Measurements from ENCODE around the gene KIRREL3. TPM values are rescaled to one million over a fixed set of nuclear protein-coding genes. Genes with fewer than 3 reads are reported as not detected.
"Not testable (repeated sequence)": the region's sequence is repeated elsewhere in the genome, so short reads cannot be mapped to it uniquely, and the experiment has no call there.

KIRREL3 gene
- total RNA-seq, 1 experiment from 2014 or later = not detected

DNA sequence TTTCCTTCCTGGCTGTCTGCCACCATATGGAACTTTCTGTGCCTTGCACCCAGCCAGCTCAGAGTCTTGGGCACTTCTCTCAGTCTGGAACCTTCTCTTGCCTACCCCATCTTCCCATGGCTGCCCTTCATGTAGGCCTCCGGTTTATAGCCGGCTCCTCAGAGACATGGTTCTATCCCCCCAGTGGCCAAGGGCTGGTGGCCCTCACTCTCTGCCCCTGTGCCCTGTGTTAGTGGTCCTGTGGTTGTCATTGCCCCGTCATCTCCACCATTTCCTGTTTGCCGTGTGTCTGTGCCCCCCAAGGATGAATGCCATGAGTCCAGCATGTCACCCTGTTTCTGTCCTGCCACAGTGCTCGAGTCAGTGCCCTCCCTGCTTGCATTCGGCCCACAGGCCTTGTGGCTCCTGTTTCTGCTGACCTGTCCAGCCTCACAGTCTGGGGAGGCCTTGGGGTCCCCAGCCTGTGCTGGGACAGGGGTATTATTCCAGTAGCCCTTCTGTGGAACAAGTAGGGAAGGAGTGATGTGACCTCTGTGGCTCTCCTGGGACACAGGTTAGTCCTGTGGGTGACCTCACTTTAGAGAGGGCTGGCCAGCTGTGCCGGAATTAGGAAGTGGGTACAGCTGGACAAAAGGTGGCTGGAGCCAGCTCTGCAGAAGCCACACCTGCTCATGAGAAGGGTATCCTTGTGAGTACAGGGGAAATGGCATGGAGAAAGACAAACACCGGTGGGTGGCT, 614.4 kb downstream of the KIRREL3 start:
- no peak for DNase-seq (ENCODE audit: low spot score)

DNA sequence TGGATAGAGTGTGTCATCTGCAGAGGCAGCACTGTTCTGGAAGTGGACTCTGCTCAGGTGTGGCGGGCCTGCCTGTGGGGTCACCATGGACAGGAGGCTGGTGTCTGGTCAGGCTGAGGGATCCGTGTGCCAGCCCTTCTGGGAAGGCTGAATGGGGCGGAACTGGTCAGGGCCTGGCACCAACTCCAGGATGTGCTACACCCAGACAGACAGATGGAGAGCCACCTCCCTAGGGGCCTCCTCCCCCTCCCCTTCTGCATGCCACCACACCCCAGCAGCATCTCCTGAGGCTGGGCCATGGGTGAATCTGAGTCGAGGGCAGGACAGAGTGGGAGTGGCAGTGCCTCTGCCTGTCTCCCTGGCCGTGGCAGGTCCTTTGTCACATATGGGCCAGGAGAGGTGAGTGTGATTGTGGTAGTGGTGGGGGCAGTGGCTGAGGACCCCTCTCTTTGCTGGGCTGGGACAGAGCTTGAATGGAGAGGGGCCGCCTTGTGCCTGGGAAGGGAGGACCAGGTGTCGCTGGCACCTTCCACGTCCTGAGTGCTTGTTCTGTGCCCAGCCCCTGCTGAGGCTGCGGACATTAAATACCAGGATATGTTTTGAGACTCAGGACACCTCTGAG, 616.0 kb downstream of the KIRREL3 start:
- DNase-seq (ENCODE audit: low spot score) = no peak

DNA sequence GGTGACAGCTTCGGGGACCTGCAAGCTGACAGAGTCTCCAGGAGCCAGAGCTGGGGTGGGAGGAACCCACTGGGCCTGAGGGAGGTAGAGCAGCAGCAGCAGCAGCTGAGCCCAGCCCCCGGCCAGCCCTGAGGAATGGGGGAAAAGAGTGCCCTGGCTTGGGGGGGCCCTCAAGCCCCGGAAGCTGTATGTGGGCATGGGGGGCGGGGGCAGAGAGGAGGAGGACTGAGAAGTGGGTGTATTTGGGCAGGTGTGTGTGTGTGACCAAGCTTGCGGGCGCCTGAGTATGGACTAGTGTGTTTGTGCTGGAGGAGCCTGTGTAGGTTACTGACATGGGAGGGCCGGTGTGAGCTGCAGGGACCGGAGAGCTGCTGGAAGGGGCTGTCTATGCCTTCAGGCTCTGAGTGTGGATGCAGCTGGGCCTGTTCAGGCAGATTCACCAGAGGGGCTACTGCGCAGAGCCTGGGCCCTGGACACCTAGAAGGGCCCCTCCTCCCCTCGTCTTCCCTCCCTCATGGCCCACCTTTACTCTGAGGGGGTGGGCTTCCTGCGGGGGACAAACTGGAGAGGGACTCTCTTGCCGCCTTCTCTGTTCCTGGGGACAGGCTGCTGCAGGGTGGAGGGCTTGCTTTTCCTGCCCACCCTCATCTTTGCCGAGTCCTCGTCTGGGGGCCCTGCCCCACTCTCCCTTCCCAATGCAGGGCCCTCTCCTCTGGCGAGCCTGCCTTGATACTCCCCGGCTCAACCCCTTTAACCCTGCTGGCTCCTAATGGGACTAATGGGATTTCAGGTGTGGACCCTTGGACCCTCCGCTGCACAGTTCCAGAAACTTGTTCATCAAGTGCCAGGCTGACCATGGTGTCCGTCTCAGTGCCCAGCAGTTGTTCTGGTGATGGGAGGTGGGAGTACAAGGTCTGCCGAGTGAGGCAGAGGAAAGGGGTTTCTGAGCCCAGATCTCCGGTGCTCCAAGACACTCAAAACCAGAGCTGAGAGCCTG, 616.9 kb downstream of the KIRREL3 start:
- no peak for DNase-seq (ENCODE audit: low spot score)

DNA sequence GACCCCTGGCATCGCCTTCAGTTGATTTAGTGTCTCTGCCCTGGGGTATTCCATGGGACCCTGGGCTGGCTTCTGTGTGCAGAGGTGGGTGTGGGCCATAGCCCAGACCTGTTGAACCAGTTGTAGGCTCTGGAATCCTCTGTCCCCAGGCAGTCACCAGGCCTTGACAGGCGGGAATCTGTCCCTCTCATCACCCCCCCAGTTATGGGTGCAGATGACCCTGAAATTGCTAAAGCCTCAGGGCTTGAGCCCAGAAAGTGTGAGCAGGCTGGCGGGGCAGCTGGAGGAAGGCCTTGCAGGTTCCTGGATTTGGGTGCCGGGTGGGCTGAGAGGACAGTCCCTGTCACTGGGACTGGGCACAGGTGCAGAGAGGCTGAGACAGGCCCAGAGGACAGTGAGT, 617.9 kb downstream of the KIRREL3 start:
- not testable (repeated sequence) for DNase-seq (ENCODE audit: low spot score)

DNA sequence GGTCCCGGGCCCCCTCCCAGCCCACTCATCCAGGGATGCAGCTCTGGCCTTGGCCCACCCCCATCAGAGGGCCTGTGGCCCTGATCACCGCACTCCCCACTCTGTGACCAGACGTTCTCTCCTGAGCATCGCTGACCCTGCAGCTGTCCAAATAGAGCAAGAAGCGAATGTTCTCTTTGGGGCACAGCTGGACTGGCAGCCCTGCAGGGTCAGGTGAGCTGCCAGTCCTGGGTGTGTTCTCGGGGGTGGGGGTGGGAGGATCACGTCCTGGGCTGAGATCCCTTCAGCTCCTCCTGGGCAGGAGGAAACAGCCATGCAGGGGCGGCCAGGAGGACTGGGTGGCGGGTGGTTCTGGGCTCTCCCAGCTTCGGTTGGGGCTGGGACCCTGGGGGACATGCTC, 618.6 kb downstream of the KIRREL3 start:
- not testable (repeated sequence) for DNase-seq (ENCODE audit: low spot score)

DNA sequence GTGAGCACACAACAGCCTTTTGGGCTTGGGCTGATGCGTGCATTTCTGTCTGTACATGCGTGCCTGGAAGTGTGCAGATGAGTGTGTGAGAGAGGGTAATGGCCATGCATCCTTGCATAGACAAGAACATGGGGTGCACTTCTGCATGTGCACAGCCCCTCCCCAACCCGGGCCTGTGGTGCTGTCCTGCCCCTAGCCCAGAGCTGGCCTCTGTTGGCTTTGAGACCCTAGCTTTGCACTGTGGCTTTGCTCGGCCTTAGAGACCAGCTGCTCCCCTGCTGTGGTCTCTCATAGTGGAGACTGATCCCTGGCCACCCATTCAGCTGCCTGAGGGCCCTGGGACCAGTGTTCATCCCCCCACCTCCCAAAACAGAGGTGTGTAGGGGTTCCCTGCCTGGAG, 619.7 kb downstream of the KIRREL3 start:
- no peak for DNase-seq (ENCODE audit: low spot score)

DNA sequence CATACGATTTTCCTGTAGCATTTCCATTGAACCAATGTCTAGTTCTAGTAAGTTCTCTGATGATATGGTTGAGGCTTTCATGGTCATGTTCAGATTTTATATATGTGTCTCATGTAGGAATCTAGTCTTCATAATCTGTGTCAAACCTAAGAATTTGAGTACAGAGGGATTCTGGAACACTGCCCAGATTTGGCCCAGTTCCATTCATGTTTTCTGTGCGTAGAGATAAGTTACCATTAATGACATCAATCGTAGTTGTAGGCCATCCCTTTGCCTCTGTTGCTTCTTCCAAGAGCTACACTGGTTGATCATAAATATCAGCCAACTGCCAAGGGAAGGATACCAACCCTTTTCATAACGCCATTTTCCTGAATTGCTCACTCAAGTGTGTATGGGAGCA, 621.8 kb downstream of the KIRREL3 start:
- DNase-seq (ENCODE audit: low spot score) = no peak

DNA sequence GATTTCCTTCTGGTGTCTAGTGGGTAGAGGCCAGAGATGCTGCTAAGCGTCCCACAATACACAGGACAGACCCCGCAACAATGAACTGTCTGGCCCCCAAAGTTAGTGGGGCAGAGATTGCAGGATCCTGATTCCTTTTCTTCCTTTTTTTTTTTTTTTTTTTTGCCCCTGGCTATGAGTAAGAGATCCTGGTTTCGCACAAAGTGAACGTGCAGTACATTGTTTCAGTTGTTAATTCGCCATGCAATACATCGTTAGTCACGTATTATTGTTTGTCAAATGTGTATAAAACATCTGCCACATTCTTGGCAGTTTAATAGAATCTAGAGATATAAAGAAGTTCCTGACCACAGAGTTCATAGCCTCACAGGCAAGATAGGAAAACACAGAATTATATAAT, 624.8 kb downstream of the KIRREL3 start:
- DNase-seq (ENCODE audit: low spot score) = peak; percentile 26

DNA sequence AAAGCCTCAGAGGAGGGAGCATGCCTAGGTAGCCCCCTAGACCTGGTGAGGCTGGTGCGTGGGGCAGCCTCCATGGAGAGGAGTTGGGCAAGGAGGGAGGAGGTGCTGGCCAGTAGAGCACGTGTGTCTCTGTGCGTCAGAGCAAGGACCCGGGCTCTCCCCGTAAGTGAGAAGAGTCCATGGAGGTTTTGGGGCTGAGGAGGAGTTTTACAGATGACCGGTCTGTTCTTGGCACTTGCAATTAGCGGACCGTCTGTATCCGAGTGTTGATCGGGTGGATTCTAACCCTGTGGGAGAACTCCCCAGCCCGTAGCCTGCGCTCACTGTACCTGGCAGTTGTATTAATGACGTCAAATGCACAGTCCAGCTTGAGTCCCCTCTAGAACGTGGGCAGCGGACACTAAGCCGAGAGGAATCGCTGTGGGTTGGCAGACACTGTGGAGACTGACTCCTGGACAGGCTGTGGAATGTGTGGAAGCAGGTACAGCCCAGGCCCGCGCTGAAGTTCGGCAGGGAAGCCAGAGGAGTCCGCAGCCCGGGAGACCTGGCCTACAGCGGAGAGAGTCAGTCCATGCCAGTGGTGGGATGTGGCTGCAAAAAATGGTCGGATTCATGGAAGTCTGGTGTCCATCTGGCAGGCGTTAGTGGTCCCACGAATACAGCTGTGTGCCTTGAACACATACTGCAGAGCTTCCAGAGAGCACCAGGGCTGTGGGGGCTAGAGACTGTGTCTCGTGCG, 625.8 kb downstream of the KIRREL3 start:
- not testable (repeated sequence) for DNase-seq (ENCODE audit: low spot score)

DNA sequence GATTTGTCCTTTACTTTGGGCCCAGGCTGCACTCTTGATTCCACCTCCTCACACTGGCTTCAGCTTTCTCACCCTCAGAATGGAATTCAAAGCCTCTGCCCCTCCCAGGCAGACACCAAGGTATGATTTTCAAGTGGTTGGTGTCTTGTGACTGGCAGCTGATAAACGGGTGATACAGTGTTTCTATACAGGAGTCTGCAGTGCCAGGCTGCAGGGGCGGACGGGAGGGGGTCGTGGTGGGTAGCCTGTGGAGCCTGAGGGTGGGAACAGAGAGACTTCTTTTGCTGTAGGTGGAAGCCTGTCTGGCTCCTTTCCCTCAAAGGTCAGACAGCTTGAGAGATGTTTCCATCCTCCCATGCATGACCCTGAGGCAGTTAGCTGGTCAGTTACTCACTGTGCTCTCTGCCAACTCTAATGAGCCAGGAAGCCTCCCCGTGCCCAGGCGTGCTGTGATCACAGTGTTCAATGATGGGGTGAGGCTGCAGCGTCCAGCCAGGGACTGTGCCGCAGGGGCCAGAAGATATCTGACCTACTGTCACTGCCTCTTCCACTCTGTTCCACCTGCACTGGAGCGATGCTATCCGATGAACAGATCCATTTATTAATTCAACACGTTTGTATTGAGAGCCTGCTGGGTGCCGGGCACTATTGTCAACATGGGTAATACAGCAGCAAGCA, 627.0 kb downstream of the KIRREL3 start:
- not testable (repeated sequence) for DNase-seq (ENCODE audit: low spot score)
